ENCODE measurements around the gene MIER2. TPM values are rescaled to one million over a fixed set of nuclear protein-coding genes. Genes with fewer than 3 reads are reported as not detected.

The MIER2 gene
- total and polyA plus RNA-seq, 2 donors from 2014 or later (not counting 2 experiments from before 2014, with no cell fraction given), result 26.9 to 27.8 TPM

Other genes with a start within 250 kb of the MIER2 start
- not detected in 2 replicates for gene OR4F17, start 237.7 kb downstream of the MIER2 start, total RNA-seq
- gene OR4F17, start 237.7 kb downstream of the MIER2 start, polyA plus RNA-seq, result not detected in 2 replicates
- gene PLPP2, start 53.4 kb downstream of the MIER2 start, total RNA-seq, result 12.5 and 13.8 TPM in 2 replicates
- gene PLPP2, start 53.4 kb downstream of the MIER2 start, polyA plus RNA-seq, result 15.3 and 17.0 TPM in 2 replicates
- gene C2CD4C, start 64.4 kb upstream of the MIER2 start, total RNA-seq, result 4.3 and 5.2 TPM in 2 replicates
- 4.0 and 5.5 TPM in 2 replicates for gene C2CD4C, start 64.4 kb upstream of the MIER2 start, polyA plus RNA-seq
- 0.42 and 0.54 TPM in 2 replicates for gene SHC2, start 116.2 kb upstream of the MIER2 start, total RNA-seq
- 0.38 and 0.41 TPM in 2 replicates for gene SHC2, start 116.2 kb upstream of the MIER2 start, polyA plus RNA-seq
- 0.07 and 0.10 TPM in 2 replicates for gene MADCAM1, start 151.7 kb upstream of the MIER2 start, total RNA-seq
- 0.09 and 0.15 TPM in 2 replicates for gene MADCAM1, start 151.7 kb upstream of the MIER2 start, polyA plus RNA-seq
- 7.3 and 7.9 TPM in 2 replicates for gene TPGS1, start 162.7 kb upstream of the MIER2 start, total RNA-seq
- 7.6 and 9.9 TPM in 2 replicates for gene TPGS1, start 162.7 kb upstream of the MIER2 start, polyA plus RNA-seq
- gene CDC34, start 187.0 kb upstream of the MIER2 start, total RNA-seq, result 80.0 and 81.4 TPM in 2 replicates
- 94.5 and 105 TPM in 2 replicates for gene CDC34, start 187.0 kb upstream of the MIER2 start, polyA plus RNA-seq
- not detected in 2 replicates for gene GZMM, start 199.3 kb upstream of the MIER2 start, total RNA-seq
- 0.10 TPM in 1 of 2 replicates, not detected in the other for gene GZMM, start 199.3 kb upstream of the MIER2 start, polyA plus RNA-seq
- gene BSG, start 227.8 kb upstream of the MIER2 start, total RNA-seq, result 526 and 567 TPM in 2 replicates
- gene BSG, start 227.8 kb upstream of the MIER2 start, polyA plus RNA-seq, result 863 and 896 TPM in 2 replicates
- gene HCN2, start 245.1 kb upstream of the MIER2 start, total RNA-seq, result 0.20 and 0.21 TPM in 2 replicates
- 0.18 and 0.19 TPM in 2 replicates for gene HCN2, start 245.1 kb upstream of the MIER2 start, polyA plus RNA-seq